Effector memory CD8-positive, alpha-beta T cell (primary cell): ENCODE data around the gene TJP2.

ENCODE experiments used
- ATAC-seq: fragments of 150-1000 bp; cut with Tn5 transposase; replicated peaks from 2 replicates; pipeline ENCODE4 v1.10.0; 2021; ENCODE audit warnings: mild to moderate bottlenecking, moderate library complexity
- DNase-seq, 3 experiments: peaks; one replicate each; pipeline ENCODE4 v3.0.0; 2021
- H3K27ac Mint-ChIP-seq, 2 donors: one replicate each; pipeline ENCODE4 v1.8.0; 2022; ENCODE audit warnings: mild to moderate bottlenecking in 2 of 2, mixed read lengths in 2 of 2, moderate library complexity in 2 of 2
- H3K27me3 Mint-ChIP-seq, 2 donors: one replicate each; pipeline ENCODE4 v1.8.0; 2022; ENCODE audit warnings: mixed read lengths in 2 of 2
- H3K36me3 Mint-ChIP-seq: one replicate; pipeline ENCODE4 v1.8.0; 2022; ENCODE audit warnings: mild to moderate bottlenecking, moderate library complexity, mixed read lengths; ENCODE audit not compliant: insufficient read depth
- H3K4me1 Mint-ChIP-seq, 2 donors: one replicate each; pipeline ENCODE4 v1.8.0; 2022; ENCODE audit warnings: low read depth in 2 of 2, mixed read lengths in 2 of 2
- H3K4me3 Mint-ChIP-seq, 2 donors: one replicate each; pipeline ENCODE4 v1.8.0; 2022; ENCODE audit warnings: mild to moderate bottlenecking in 2 of 2, mixed read lengths in 2 of 2, moderate library complexity in 2 of 2
- H3K9me3 Mint-ChIP-seq, 2 donors: one replicate each; pipeline ENCODE4 v1.8.0; 2022; ENCODE audit warnings: mixed read lengths in 2 of 2
- total RNA-seq, 9 experiments: gene quantifications; one replicate each; lab custom pipeline; 2026; lab: John Stamatoyannopoulos, UW

The TJP2 gene
- total RNA-seq = 0.45 to 2.0 (median 1.1) reads per million in 9 experiments

GRCh38 chr9:69173891-69174615, at the start of gene TJP2:
TSS of gene TJP2 (plus strand) at chr9:69174277. CDS start at chr9:69174373, 96 bp downstream.
- peak within 1 kb of the TSS; percentile 80 to 82 for H3K4me3 Mint-ChIP-seq
- H3K9me3 Mint-ChIP-seq = no peaks in the 10 kb centered on the region
- peak; percentile 6 to 14 (median 6) for DNase-seq
- H3K4me1 Mint-ChIP-seq = peaks cover 16 to 17% of the 10 kb centered on the region in 2 donors
- H3K27me3 Mint-ChIP-seq = peaks cover 15 to 45% of the 10 kb centered on the region in 2 donors
- H3K36me3 Mint-ChIP-seq = peaks cover 7% of the 10 kb centered on the region
- ATAC-seq = peak; percentile 62
- no peak within 1 kb of the TSS for H3K27ac Mint-ChIP-seq

DNA sequence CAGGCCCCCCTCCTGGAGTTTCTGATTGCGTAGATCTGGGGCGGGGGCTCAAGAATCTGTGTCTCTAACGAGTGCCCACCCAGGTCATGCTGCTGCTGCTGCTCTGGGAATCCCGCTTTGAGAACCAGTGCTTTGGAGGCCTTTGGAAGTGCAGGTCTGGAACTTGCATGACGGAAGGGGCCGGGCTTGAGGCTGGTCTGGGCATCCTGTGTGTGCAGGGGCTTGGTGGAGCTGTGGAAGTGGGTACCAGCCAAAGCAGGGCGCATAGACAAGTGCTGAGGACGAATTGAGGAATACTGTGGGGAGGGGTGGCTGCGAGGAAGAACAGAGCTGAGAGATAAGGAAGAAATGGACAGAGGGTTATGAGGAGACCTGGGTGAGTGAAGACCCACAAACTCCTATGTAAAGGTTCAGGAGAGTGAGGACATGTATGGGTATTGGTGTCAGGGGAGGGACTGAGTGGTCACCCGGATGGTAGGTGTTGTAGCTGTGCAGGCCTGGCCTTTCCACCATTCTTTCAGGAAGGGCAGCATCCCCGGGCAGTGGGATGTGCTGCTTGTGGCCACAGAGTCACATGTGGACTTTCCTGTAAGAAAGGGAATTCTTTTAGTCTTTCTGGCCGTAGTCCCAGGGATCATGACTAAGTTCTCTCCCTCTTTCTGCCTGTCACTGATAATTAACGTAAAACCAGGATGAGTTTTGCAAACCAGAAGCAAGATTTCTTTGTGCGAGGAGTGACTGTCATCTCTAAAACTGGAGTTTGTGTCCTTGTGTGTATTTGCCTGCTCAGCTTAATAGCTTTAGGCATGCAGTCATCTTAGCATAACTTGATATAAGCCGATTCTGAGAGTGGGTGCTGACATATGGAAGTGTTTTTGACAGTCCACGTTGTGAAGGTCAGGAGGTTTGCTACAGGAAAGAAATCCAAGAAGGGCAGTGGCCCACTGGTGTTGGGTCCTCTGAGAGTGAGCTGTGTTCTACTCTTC, 43.3 kb upstream of the TJP2 start:
- no peak overlapping the region for H3K27ac Mint-ChIP-seq
- no peaks in the 10 kb centered on the region for H3K4me1 Mint-ChIP-seq
- ATAC-seq (no peak), DNase-seq (no peak)
- no peak overlapping the region for H3K4me3 Mint-ChIP-seq
- peaks cover 0 to 10% of the 10 kb centered on the region in 2 donors for H3K27me3 Mint-ChIP-seq
- no peaks in the 10 kb centered on the region for H3K36me3 Mint-ChIP-seq
- H3K9me3 Mint-ChIP-seq = no peaks in the 10 kb centered on the region

GRCh38 chr9:69131682-69132081, 42.4 kb upstream of the TJP2 start:
- Mint-ChIP-seq H3K27me3 (peaks cover 0 to 10% of the 10 kb centered on the region in 2 donors), H3K4me3 (no peak overlapping the region), H3K4me1 (no peaks in the 10 kb centered on the region), H3K27ac (no peak overlapping the region), H3K9me3 (no peaks in the 10 kb centered on the region), H3K36me3 (no peaks in the 10 kb centered on the region)
- DNase-seq (no peak), ATAC-seq (no peak)

GRCh38 chr9:69132361-69132760, 41.7 kb upstream of the TJP2 start:
- ATAC-seq = no peak
- no peak overlapping the region for H3K4me3 Mint-ChIP-seq

GRCh38 chr9:69134412-69134811, 39.7 kb upstream of the TJP2 start:
- no peak for ATAC-seq
- no peak overlapping the region for H3K27ac Mint-ChIP-seq
- peaks cover 0 to 10% of the 10 kb centered on the region in 2 donors for H3K27me3 Mint-ChIP-seq
- H3K4me1 Mint-ChIP-seq = no peaks in the 10 kb centered on the region
- H3K9me3 Mint-ChIP-seq = no peaks in the 10 kb centered on the region
- DNase-seq = no peak
- H3K4me3 Mint-ChIP-seq = no peak overlapping the region
- H3K36me3 Mint-ChIP-seq = no peaks in the 10 kb centered on the region

More at GRCh38 chr9:69132361-69132760, 41.7 kb upstream of the TJP2 start:
- Mint-ChIP-seq H3K27me3 (peaks cover 0 to 10% of the 10 kb centered on the region in 2 donors), H3K27ac (no peak overlapping the region), H3K36me3 (no peaks in the 10 kb centered on the region), H3K4me1 (no peaks in the 10 kb centered on the region), H3K9me3 (no peaks in the 10 kb centered on the region)
- DNase-seq = no peak

GRCh38 chr9:69136185-69136584, 37.9 kb upstream of the TJP2 start:
- Mint-ChIP-seq H3K36me3 (no peaks in the 10 kb centered on the region), H3K4me3 (no peak overlapping the region), H3K27me3 (no peaks in the 10 kb centered on the region), H3K9me3 (no peaks in the 10 kb centered on the region), H3K4me1 (no peaks in the 10 kb centered on the region), H3K27ac (no peak overlapping the region)
- ATAC-seq = no peak
- no peak for DNase-seq

GRCh38 chr9:69136779-69137178, 37.3 kb upstream of the TJP2 start:
- H3K36me3 Mint-ChIP-seq = no peaks in the 10 kb centered on the region
- DNase-seq (no peak), ATAC-seq (no peak)
- no peak overlapping the region for H3K4me3 Mint-ChIP-seq
- H3K4me1 Mint-ChIP-seq = no peaks in the 10 kb centered on the region
- H3K9me3 Mint-ChIP-seq = no peaks in the 10 kb centered on the region
- H3K27me3 Mint-ChIP-seq = peaks cover 0 to 2% of the 10 kb centered on the region in 2 donors
- H3K27ac Mint-ChIP-seq = no peak overlapping the region

DNA sequence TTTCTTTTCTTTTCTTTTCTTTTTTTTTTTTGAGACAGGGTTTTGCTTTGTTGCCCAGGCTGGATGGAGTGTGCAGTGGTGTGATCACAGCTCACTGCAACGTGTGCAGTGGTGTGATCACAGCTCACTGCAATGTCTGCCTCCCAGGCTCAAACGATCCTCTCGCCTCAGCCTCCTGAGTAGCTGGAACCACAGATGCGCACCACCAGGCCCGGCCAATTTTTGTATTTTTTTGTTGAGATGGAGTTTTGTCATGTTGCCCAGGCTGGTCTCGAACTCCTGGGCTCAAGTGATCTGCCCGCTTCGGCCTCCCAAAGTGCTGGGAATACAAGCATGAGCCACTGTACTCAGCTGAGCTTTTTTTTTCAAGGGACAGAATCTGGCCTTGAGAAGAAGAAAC, 36.8 kb upstream of the TJP2 start:
- Mint-ChIP-seq H3K27me3 (peaks cover 0 to 7% of the 10 kb centered on the region in 2 donors), H3K9me3 (no peaks in the 10 kb centered on the region), H3K36me3 (no peaks in the 10 kb centered on the region), H3K4me3 (no peak overlapping the region), H3K27ac (no peak overlapping the region), H3K4me1 (no peaks in the 10 kb centered on the region)
- no peak for ATAC-seq
- no peak for DNase-seq

DNA sequence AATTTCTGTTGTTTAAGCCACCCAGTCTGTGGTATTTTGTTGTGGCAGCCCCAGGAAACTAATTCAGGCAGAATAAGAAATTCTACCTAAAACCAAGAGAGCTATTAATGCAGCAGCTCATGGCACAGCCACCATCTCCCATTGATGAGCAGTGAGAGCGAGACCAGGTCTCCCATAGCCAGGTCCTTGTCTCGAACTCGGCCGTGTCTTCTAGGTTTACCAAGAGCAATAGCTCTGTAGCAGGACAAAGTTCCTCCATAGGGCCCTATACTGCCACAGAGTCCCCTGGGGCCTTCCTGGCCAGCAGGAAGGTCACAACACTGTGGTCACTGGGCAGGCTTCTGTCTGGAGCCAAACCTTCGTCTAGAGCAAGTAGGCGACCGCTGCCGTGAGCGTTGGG, 34.5 kb upstream of the TJP2 start:
- Mint-ChIP-seq H3K27ac (no peak overlapping the region), H3K4me3 (no peak overlapping the region), H3K9me3 (no peaks in the 10 kb centered on the region), H3K27me3 (peaks cover 0 to 8% of the 10 kb centered on the region in 2 donors), H3K36me3 (no peaks in the 10 kb centered on the region), H3K4me1 (no peaks in the 10 kb centered on the region)
- DNase-seq (no peak), ATAC-seq (no peak)

GRCh38 chr9:69140123-69140735, 33.8 kb upstream of the TJP2 start:
- H3K4me3 Mint-ChIP-seq = no peak overlapping the region
- no peak for ATAC-seq

DNA sequence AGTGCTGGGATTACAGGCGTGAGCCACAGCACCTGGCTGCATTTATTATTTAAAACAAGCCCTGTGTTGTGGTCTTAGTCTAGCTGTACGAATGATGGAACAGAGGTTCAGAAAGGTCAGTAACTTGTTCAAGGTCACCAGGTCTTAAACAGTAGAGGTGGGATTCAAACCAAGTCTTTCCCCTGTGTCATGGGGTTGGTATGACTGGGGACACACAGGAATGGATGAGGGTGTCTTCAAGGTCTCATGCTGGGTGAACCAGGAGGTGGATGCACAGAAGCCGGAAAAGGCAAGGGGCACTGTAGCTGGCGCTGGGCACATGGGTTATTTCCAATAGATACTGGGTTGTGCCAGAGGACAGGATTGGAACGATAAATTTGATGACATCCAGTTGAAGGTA, 32.2 kb upstream of the TJP2 start:
- Mint-ChIP-seq H3K36me3 (no peaks in the 10 kb centered on the region), H3K27ac (no peak overlapping the region), H3K9me3 (no peaks in the 10 kb centered on the region), H3K27me3 (peaks cover 0 to 8% of the 10 kb centered on the region in 2 donors), H3K4me1 (no peaks in the 10 kb centered on the region), H3K4me3 (no peak overlapping the region)
- DNase-seq (no peak), ATAC-seq (no peak)

More at GRCh38 chr9:69140123-69140735, 33.8 kb upstream of the TJP2 start:
- H3K36me3 Mint-ChIP-seq = no peaks in the 10 kb centered on the region
- no peak for DNase-seq
- H3K27me3 Mint-ChIP-seq = peaks cover 0 to 8% of the 10 kb centered on the region in 2 donors
- H3K4me1 Mint-ChIP-seq = no peaks in the 10 kb centered on the region
- H3K27ac Mint-ChIP-seq = no peak overlapping the region
- no peaks in the 10 kb centered on the region for H3K9me3 Mint-ChIP-seq

DNA sequence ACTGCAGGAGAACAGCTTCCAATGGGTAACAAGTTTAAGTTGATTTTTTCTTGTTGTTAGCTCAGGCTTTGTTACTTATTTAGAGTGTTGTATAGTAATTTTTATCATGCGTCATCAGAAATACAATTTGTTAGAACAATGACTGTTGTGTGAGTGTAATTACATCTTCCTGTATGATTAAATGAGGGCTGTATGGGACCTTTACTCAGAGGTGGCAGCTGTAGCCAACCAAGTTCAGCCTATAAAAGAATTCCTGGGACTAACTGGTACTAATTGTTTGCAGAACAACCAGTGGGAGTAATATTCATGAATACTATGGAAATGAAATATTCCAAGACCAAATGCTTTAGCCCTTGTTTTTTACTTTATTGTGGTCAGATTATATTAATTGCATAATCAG, 30.8 kb upstream of the TJP2 start:
- H3K9me3 Mint-ChIP-seq = no peaks in the 10 kb centered on the region
- no peaks in the 10 kb centered on the region for H3K36me3 Mint-ChIP-seq
- H3K4me1 Mint-ChIP-seq = no peaks in the 10 kb centered on the region
- peaks cover 0 to 8% of the 10 kb centered on the region in 2 donors for H3K27me3 Mint-ChIP-seq
- ATAC-seq (no peak), DNase-seq (no peak)
- no peak overlapping the region for H3K27ac Mint-ChIP-seq
- no peak overlapping the region for H3K4me3 Mint-ChIP-seq

DNA sequence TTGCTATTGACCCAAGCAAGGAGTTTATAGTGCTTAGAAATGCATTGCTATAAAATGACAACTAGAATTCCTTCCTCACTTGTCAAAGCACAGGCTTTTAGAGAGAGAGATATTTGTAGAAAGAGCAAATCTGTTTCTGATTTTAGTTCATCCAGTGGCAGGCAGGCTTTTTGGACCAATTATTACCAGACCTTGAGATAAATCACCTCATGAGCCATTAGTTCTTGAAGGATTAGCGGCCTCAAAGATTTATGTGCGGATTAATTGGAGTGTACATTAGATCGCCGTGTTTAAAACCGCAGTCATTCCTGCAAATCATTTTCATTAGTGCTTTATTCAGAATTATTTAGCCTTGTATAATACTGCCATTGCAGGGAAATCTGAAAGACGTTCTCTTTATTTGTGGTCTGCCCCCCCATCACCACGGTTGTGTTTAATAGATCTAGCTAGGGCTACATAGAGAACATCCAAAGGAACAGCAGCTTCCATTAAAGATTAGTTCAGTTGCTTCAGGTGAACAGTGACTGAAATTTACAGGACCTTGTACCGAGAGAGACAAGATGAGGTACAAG, 28.8 kb upstream of the TJP2 start:
- Mint-ChIP-seq H3K9me3 (no peaks in the 10 kb centered on the region), H3K27ac (no peak overlapping the region), H3K4me3 (no peak overlapping the region), H3K36me3 (no peaks in the 10 kb centered on the region), H3K4me1 (no peaks in the 10 kb centered on the region), H3K27me3 (peaks cover 0 to 8% of the 10 kb centered on the region in 2 donors)
- DNase-seq (no peak), ATAC-seq (no peak)
